GM10266 (cell line): ENCODE results near the gene TMEM39A.

Experiments used
- DNase-seq: peaks from one replicate; pipeline ENCODE4 v3.0.0; 2012; ENCODE audit errors: extremely low spot score
- TF ChIP-seq, protein P1 (sequence below): IDR thresholded peaks from 2 replicates; pipeline ENCODE4 v1.5.1; 2012; ENCODE audit warnings: mild to moderate bottlenecking, low read depth; ENCODE audit not compliant: control insufficient read depth, insufficient read depth; ENCODE audit errors: missing control alignments

TMEM39A gene

GRCh38 chr3:119380697-119381096 lies 82.7 kb downstream of the TMEM39A start:
- TF ChIP-seq, protein P1, sequence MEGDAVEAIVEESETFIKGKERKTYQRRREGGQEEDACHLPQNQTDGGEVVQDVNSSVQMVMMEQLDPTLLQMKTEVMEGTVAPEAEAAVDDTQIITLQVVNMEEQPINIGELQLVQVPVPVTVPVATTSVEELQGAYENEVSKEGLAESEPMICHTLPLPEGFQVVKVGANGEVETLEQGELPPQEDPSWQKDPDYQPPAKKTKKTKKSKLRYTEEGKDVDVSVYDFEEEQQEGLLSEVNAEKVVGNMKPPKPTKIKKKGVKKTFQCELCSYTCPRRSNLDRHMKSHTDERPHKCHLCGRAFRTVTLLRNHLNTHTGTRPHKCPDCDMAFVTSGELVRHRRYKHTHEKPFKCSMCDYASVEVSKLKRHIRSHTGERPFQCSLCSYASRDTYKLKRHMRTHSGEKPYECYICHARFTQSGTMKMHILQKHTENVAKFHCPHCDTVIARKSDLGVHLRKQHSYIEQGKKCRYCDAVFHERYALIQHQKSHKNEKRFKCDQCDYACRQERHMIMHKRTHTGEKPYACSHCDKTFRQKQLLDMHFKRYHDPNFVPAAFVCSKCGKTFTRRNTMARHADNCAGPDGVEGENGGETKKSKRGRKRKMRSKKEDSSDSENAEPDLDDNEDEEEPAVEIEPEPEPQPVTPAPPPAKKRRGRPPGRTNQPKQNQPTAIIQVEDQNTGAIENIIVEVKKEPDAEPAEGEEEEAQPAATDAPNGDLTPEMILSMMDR: no peak
- no peak for DNase-seq
